Gastrocnemius medialis (tissue), 4 donors: Measurements from ENCODE around the gene COQ3.

Experiments used
- POLR2A ChIP-seq, 2 donors: fragments of 450-650 bp; IDR thresholded peaks; one replicate each; pipeline ENCODE4 v1.6.1; 2017; ENCODE audit warnings: antibody characterized with exemption in 2 of 2, mild to moderate bottlenecking in 2 of 2, moderate library complexity in 2 of 2
- TF ChIP-seq, protein P1 (sequence below), 5 experiments: fragments of 450-650 bp in 3 of 5; fragments of 200-600 bp in 2 of 5; sonication (generic) in 2 of 5; IDR thresholded peaks in 4 of 5; conservative IDR thresholded peaks in 1 of 5; 1 replicate in 4 of 5; 2 replicates in 1 of 5; pipeline ENCODE4 v1.5.1; 2016 to 2019; ENCODE audit warnings: antibody characterized with exemption in 5 of 5, mild to moderate bottlenecking in 3 of 5, moderate library complexity in 3 of 5

DNA sequence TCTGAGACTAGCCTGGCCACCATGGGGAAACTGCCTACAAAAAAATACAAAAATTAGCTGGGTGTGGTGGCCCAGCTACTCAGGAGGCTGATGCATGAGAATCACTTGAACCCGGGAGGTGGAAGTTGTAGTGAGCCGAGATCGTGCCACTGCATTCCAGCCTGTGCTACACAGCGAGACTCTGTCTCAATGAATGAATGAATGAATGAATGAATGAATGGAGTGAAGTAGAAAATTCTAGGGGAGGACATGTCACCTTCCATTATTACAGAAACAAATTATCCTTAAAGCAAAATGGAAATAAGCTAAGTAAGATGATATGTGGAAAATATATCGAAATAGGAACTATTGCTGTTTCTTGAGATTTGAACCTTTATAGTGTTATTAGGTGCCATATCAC is 34.0 kb upstream of the COQ3 start:
- TF ChIP-seq, protein P1, sequence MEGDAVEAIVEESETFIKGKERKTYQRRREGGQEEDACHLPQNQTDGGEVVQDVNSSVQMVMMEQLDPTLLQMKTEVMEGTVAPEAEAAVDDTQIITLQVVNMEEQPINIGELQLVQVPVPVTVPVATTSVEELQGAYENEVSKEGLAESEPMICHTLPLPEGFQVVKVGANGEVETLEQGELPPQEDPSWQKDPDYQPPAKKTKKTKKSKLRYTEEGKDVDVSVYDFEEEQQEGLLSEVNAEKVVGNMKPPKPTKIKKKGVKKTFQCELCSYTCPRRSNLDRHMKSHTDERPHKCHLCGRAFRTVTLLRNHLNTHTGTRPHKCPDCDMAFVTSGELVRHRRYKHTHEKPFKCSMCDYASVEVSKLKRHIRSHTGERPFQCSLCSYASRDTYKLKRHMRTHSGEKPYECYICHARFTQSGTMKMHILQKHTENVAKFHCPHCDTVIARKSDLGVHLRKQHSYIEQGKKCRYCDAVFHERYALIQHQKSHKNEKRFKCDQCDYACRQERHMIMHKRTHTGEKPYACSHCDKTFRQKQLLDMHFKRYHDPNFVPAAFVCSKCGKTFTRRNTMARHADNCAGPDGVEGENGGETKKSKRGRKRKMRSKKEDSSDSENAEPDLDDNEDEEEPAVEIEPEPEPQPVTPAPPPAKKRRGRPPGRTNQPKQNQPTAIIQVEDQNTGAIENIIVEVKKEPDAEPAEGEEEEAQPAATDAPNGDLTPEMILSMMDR (IDR thresholded peaks at IDR 0.05 in 4 of 5, conservative IDR thresholded peaks at IDR 0.05 in 1 of 5) = no peak
- no peak for TF ChIP-seq POLR2A (IDR thresholded peaks at IDR 0.05)
